Astrocyte of the spinal cord (primary cell): ENCODE measurements around the gene DCANP1.

Experiments used
- DNase-seq: peaks from one replicate; pipeline ENCODE4 v3.0.0; 2011; ENCODE audit warnings: low read depth, low spot score
- H3K4me3 ChIP-seq: 2 replicates; pipeline ENCODE4 v1.5.1; 2011; ENCODE audit warnings: low read depth, mild to moderate bottlenecking, low read length, moderate library complexity
- in situ Hi-C: cut with HindIII; loops from 2 replicates; pipeline ENCODE4 v1.10.0; 2017; ENCODE audit warnings: low sequenced_read_pairs
- TF ChIP-seq, protein P1 (sequence below): IDR thresholded peaks from 2 replicates; pipeline ENCODE4 v1.5.1; 2012; ENCODE audit warnings: low read depth, mild to moderate bottlenecking, low read length, inconsistent platforms

Gene DCANP1

GRCh38 chr5:135480511-135480910, 33.4 kb upstream of the DCANP1 start:
- no peak for DNase-seq
- no peak overlapping the region for H3K4me3 ChIP-seq
- in situ Hi-C loops = no loop called here
- TF ChIP-seq, protein P1, sequence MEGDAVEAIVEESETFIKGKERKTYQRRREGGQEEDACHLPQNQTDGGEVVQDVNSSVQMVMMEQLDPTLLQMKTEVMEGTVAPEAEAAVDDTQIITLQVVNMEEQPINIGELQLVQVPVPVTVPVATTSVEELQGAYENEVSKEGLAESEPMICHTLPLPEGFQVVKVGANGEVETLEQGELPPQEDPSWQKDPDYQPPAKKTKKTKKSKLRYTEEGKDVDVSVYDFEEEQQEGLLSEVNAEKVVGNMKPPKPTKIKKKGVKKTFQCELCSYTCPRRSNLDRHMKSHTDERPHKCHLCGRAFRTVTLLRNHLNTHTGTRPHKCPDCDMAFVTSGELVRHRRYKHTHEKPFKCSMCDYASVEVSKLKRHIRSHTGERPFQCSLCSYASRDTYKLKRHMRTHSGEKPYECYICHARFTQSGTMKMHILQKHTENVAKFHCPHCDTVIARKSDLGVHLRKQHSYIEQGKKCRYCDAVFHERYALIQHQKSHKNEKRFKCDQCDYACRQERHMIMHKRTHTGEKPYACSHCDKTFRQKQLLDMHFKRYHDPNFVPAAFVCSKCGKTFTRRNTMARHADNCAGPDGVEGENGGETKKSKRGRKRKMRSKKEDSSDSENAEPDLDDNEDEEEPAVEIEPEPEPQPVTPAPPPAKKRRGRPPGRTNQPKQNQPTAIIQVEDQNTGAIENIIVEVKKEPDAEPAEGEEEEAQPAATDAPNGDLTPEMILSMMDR = no peak

GRCh38 chr5:135478938-135479337, 31.8 kb upstream of the DCANP1 start:
- TF ChIP-seq, protein P1 = no peak
- in situ Hi-C loops = no loop called here
- DNase-seq = no peak
- H3K4me3 ChIP-seq = no peak overlapping the region

- no peak for DNase-seq
- TF ChIP-seq, protein P1 = no peak
- H3K4me3 ChIP-seq = no peak overlapping the region
- in situ Hi-C loops = no loop called here
Observed at GRCh38 chr5:135477613-135478066, 30.5 kb upstream of the DCANP1 start.

- no peak for DNase-seq
- H3K4me3 ChIP-seq = no peak overlapping the region
- in situ Hi-C loops = no loop called here
- TF ChIP-seq, protein P1 = no peak
Observed at GRCh38 chr5:135476615-135477581, 29.8 kb upstream of the DCANP1 start.

GRCh38 chr5:135473956-135474670, 27.0 kb upstream of the DCANP1 start:
- no peak overlapping the region for H3K4me3 ChIP-seq
- TF ChIP-seq, protein P1 = no peak
- DNase-seq = no peak
- in situ Hi-C loops = no loop called here

DNA sequence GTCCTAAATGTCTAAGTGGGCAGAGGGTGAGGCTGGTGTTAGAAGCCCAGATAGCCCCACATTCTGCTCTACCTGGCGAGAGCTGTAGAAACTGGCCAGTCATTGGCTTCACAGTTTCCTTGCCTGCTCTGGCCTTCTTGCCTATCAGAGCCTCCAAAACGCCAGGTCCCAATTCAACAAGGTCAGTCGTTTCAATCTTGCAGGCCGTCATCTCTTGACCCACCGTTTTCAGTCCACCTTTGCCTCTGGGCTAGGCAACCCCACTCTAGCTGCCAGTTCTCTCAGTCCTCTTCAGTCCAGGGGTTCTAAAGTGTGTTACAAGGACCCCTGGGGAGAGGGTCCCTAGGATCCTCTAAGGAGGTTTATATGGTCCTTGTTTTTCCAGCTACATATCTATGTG, 25.0 kb upstream of the DCANP1 start:
- no peak for DNase-seq
- H3K4me3 ChIP-seq = no peak overlapping the region
- in situ Hi-C loops = no loop called here
- TF ChIP-seq, protein P1 = no peak
